Endothelial cell of umbilical vein (primary cell): Measurements from ENCODE around the gene CIZ1.

Experiments used
- CTCF ChIP-seq, 2 donors: IDR thresholded peaks; 1 replicate in 1 of 2; 2 replicates in 1 of 2; pipeline ENCODE4 v1.5.1; 2011; ENCODE audit warnings: low read length in 2 of 2, mild to moderate bottlenecking in 2 of 2, moderate library complexity in 2 of 2, control low read depth in 1 of 2, inconsistent platforms in 1 of 2, low read depth in 1 of 2; ENCODE audit not compliant: insufficient read depth in 1 of 2; ENCODE audit errors: extremely low read depth in 1 of 2
- MYC ChIP-seq: IDR thresholded peaks from one replicate; pipeline ENCODE4 v1.6.1; 2011; ENCODE audit warnings: mild to moderate bottlenecking, low read depth, low read length
- POLR2A ChIP-seq: IDR thresholded peaks from 2 replicates; pipeline ENCODE4 v1.6.1; 2012; ENCODE audit warnings: low read depth, mild to moderate bottlenecking, control low read depth, low read length
- POLR2AphosphoS5 ChIP-seq: IDR thresholded peaks from 2 replicates; pipeline ENCODE4 v1.6.1; 2012; ENCODE audit warnings: low read depth, mild to moderate bottlenecking, control low read depth, low read length, moderate library complexity; ENCODE audit not compliant: insufficient read depth

GRCh38 chr9:128224877-128225276 is 33.5 kb upstream of the CIZ1 start:
- TF ChIP-seq CTCF (IDR thresholded peaks at IDR 0.05; ENCODE audit: extremely low read depth in 1 of 2, insufficient read depth in 1 of 2, low read depth in 1 of 2, low read length in 2 of 2) (no peak), POLR2AphosphoS5 (no peak), POLR2A (no peak), MYC (no peak)
